Measurements from ENCODE around the gene SERAC1. TPM values are rescaled to one million over a fixed set of nuclear protein-coding genes. Genes with fewer than 3 reads are reported as not detected.

SERAC1 gene
- total and polyA plus RNA-seq, 10 of the 15 experiments (the other 5 are each of a cell fraction or from before 2014, with no cell fraction given): 0.76 to 2.9 (median 2.2) TPM

DNA sequence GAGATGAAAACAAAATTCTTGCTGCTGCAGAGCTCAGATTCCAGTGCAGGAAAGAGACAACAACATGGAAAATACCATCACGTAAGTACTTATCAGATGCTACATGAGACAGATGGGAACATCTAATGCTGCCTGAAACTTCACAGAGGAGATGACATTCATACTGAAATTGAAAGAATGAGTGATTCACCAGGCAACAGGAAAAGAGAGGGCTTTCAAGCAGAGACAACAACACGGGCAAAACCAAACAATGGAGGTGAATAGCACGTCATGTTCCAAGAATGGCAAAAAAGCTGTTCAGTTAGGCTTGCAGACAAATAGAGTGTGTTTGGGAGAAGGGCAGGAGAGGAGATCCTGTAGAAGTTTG is 39.3 kb upstream of the SERAC1 start (continued):
- TF ChIP-seq NR2C1 (IDR thresholded peaks at IDR 0.05) (no peak), EED (IDR thresholded peaks at IDR 0.05; ENCODE audit: low read depth) (peak; percentile 96), BMI1 (IDR thresholded peaks at IDR 0.05; ENCODE audit: borderline replicate concordance) (no peak), MXI1 (IDR thresholded peaks at IDR 0.05; ENCODE audit: low read depth, low read length) (no peak), ATF7 (IDR thresholded peaks at IDR 0.05; ENCODE audit: low read depth) (peak; percentile 80), RAD21 (IDR thresholded peaks at IDR 0.05; ENCODE audit: insufficient read depth, low read depth, low read length) (no peak), TARDBP (IDR thresholded peaks at IDR 0.05; ENCODE audit: borderline replicate concordance) (no peak), IRF4 (IDR thresholded peaks at IDR 0.05; ENCODE audit: low read depth, low read length) (peak; percentile 88), SUZ12 (IDR thresholded peaks at IDR 0.05; ENCODE audit: unreplicated experiment) (no peak), CREM (IDR thresholded peaks at IDR 0.05; ENCODE audit: low read depth) (peak; percentile 86), CHD1 (IDR thresholded peaks at IDR 0.05; ENCODE audit: low read depth, low read length) (no peak)
- TF ChIP-seq, protein P1, sequence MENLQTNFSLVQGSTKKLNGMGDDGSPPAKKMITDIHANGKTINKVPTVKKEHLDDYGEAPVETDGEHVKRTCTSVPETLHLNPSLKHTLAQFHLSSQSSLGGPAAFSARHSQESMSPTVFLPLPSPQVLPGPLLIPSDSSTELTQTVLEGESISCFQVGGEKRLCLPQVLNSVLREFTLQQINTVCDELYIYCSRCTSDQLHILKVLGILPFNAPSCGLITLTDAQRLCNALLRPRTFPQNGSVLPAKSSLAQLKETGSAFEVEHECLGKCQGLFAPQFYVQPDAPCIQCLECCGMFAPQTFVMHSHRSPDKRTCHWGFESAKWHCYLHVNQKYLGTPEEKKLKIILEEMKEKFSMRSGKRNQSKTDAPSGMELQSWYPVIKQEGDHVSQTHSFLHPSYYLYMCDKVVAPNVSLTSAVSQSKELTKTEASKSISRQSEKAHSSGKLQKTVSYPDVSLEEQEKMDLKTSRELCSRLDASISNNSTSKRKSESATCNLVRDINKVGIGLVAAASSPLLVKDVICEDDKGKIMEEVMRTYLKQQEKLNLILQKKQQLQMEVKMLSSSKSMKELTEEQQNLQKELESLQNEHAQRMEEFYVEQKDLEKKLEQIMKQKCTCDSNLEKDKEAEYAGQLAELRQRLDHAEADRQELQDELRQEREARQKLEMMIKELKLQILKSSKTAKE (IDR thresholded peaks at IDR 0.05; ENCODE audit: low read depth, poor library complexity, severe bottlenecking): peak; percentile 46
- TF ChIP-seq, protein P2, sequence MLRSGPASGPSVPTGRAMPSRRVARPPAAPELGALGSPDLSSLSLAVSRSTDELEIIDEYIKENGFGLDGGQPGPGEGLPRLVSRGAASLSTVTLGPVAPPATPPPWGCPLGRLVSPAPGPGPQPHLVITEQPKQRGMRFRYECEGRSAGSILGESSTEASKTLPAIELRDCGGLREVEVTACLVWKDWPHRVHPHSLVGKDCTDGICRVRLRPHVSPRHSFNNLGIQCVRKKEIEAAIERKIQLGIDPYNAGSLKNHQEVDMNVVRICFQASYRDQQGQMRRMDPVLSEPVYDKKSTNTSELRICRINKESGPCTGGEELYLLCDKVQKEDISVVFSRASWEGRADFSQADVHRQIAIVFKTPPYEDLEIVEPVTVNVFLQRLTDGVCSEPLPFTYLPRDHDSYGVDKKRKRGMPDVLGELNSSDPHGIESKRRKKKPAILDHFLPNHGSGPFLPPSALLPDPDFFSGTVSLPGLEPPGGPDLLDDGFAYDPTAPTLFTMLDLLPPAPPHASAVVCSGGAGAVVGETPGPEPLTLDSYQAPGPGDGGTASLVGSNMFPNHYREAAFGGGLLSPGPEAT (IDR thresholded peaks at IDR 0.05; ENCODE audit: low read depth): no peak
- TF ChIP-seq, protein P3, sequence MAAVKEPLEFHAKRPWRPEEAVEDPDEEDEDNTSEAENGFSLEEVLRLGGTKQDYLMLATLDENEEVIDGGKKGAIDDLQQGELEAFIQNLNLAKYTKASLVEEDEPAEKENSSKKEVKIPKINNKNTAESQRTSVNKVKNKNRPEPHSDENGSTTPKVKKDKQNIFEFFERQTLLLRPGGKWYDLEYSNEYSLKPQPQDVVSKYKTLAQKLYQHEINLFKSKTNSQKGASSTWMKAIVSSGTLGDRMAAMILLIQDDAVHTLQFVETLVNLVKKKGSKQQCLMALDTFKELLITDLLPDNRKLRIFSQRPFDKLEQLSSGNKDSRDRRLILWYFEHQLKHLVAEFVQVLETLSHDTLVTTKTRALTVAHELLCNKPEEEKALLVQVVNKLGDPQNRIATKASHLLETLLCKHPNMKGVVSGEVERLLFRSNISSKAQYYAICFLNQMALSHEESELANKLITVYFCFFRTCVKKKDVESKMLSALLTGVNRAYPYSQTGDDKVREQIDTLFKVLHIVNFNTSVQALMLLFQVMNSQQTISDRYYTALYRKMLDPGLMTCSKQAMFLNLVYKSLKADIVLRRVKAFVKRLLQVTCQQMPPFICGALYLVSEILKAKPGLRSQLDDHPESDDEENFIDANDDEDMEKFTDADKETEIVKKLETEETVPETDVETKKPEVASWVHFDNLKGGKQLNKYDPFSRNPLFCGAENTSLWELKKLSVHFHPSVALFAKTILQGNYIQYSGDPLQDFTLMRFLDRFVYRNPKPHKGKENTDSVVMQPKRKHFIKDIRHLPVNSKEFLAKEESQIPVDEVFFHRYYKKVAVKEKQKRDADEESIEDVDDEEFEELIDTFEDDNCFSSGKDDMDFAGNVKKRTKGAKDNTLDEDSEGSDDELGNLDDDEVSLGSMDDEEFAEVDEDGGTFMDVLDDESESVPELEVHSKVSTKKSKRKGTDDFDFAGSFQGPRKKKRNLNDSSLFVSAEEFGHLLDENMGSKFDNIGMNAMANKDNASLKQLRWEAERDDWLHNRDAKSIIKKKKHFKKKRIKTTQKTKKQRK (IDR thresholded peaks at IDR 0.05; ENCODE audit: low read depth, low read length): no peak
- TF ChIP-seq, protein P4, sequence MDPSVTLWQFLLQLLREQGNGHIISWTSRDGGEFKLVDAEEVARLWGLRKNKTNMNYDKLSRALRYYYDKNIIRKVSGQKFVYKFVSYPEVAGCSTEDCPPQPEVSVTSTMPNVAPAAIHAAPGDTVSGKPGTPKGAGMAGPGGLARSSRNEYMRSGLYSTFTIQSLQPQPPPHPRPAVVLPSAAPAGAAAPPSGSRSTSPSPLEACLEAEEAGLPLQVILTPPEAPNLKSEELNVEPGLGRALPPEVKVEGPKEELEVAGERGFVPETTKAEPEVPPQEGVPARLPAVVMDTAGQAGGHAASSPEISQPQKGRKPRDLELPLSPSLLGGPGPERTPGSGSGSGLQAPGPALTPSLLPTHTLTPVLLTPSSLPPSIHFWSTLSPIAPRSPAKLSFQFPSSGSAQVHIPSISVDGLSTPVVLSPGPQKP (IDR thresholded peaks at IDR 0.05; ENCODE audit: low read depth, low read length): no peak
- TF ChIP-seq, protein P5, sequence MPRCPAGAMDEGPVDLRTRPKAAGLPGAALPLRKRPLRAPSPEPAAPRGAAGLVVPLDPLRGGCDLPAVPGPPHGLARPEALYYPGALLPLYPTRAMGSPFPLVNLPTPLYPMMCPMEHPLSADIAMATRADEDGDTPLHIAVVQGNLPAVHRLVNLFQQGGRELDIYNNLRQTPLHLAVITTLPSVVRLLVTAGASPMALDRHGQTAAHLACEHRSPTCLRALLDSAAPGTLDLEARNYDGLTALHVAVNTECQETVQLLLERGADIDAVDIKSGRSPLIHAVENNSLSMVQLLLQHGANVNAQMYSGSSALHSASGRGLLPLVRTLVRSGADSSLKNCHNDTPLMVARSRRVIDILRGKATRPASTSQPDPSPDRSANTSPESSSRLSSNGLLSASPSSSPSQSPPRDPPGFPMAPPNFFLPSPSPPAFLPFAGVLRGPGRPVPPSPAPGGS (IDR thresholded peaks at IDR 0.05; ENCODE audit: borderline replicate concordance, insufficient read depth, low read depth, low read length, poor library complexity, severe bottlenecking): no peak
- TF ChIP-seq, protein P6, sequence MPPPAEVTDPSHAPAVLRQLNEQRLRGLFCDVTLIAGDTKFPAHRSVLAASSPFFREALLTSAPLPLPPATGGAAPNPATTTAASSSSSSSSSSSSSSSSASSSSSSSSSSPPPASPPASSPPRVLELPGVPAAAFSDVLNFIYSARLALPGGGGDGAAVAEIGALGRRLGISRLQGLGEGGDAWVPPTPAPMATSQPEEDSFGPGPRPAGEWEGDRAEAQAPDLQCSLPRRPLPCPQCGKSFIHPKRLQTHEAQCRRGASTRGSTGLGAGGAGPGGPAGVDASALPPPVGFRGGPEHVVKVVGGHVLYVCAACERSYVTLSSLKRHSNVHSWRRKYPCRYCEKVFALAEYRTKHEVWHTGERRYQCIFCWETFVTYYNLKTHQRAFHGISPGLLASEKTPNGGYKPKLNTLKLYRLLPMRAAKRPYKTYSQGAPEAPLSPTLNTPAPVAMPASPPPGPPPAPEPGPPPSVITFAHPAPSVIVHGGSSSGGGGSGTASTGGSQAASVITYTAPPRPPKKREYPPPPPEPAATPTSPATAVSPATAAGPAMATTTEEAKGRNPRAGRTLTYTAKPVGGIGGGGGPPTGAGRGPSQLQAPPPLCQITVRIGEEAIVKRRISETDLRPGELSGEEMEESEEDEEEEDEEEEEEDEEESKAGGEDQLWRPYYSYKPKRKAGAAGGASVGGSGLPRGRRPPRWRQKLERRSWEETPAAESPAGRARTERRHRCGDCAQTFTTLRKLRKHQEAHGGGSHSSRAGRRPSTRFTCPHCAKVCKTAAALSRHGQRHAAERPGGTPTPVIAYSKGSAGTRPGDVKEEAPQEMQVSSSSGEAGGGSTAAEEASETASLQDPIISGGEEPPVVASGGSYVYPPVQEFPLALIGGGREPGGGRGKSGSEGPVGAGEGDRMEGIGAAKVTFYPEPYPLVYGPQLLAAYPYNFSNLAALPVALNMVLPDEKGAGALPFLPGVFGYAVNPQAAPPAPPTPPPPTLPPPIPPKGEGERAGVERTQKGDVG (CRISPR knock-in tag; IDR thresholded peaks at IDR 0.05): no peak

Data from GM12878 (cell line).